NB4 (cell line): ENCODE data around the gene CBFA2T2.

Source experiments
- CTCF ChIP-seq: IDR thresholded peaks from one replicate; pipeline ENCODE4 v1.5.1; 2012; ENCODE audit warnings: low read depth, low read length
- MAX ChIP-seq: IDR thresholded peaks from 2 replicates; pipeline ENCODE4 v1.6.1; 2011; ENCODE audit warnings: low read depth, low read length
- MYC ChIP-seq: IDR thresholded peaks from 2 replicates; pipeline ENCODE4 v1.6.1; 2011; ENCODE audit warnings: low read depth, low read length
- POLR2A ChIP-seq: IDR thresholded peaks from 2 replicates; pipeline ENCODE4 v1.6.1; 2011; ENCODE audit warnings: mild to moderate bottlenecking; ENCODE audit not compliant: insufficient read length; ENCODE audit errors: extremely low read depth

- no peak for TF ChIP-seq CTCF
- no peak for TF ChIP-seq MYC
- no peak for TF ChIP-seq POLR2A
- TF ChIP-seq MAX = no peak
Observed at GRCh38 chr20:33570743-33571142, 80.8 kb downstream of the CBFA2T2 start.
